Peyer's patch (tissue), 4 donors: ENCODE measurements around the gene ZBTB8A. TPM values are rescaled to one million over a fixed set of nuclear protein-coding genes. Genes with fewer than 3 reads are reported as not detected.
"Not testable (repeated sequence)": the region's sequence is repeated elsewhere in the genome, so short reads cannot be mapped to it uniquely, and the experiment has no call there.

Experiments used
- DNase-seq, 3 donors: peaks; one replicate each; pipeline ENCODE4 v3.0.0-alpha.2; 2017 to 2019
- H3K27ac ChIP-seq, 4 donors: fragments of 200-600 bp; sonication (generic); one replicate each; pipeline ENCODE4 v1.5.1; 2016 to 2019
- H3K27me3 ChIP-seq, 2 donors: fragments of 200-600 bp; sonication (generic); one replicate each; pipeline ENCODE4 v1.5.1; 2019
- H3K36me3 ChIP-seq, 3 donors: fragments of 200-600 bp; sonication (generic); one replicate each; pipeline ENCODE4 v1.5.1; 2016 to 2019
- H3K4me1 ChIP-seq, 4 donors: fragments of 200-600 bp; sonication (generic); one replicate each; pipeline ENCODE4 v1.5.1; 2016 to 2019
- H3K4me3 ChIP-seq, 4 donors: fragments of 200-600 bp; sonication (generic); 1 replicate in 3 of 4; 2 replicates in 1 of 4; pipeline ENCODE4 v1.5.1; 2016 to 2019; ENCODE audit warnings: mild to moderate bottlenecking in 1 of 4
- H3K9me3 ChIP-seq, 4 donors: fragments of 200-600 bp; sonication (generic); one replicate each; pipeline ENCODE4 v1.5.1; 2016 to 2019; ENCODE audit warnings: mild to moderate bottlenecking in 1 of 4
- POLR2A ChIP-seq, 2 donors: fragments of 450-650 bp; IDR thresholded peaks; one replicate each; pipeline ENCODE4 v1.5.1; 2017; ENCODE audit warnings: antibody characterized with exemption in 2 of 2, mild to moderate bottlenecking in 2 of 2, moderate library complexity in 2 of 2
- total RNA-seq, 4 donors: library from RNA; depleted of rRNA; stranded (reverse); fragments of >200 nt; gene quantifications; one replicate each; pipeline ENCODE4 v1.1.0, GENCODE V29; 2016
- TF ChIP-seq, protein P1 (sequence below), 6 experiments: fragments of 450-650 bp in 4 of 6; fragments of 200-600 bp in 2 of 6; sonication (generic) in 1 of 6; IDR thresholded peaks; one replicate each; pipeline ENCODE4 v1.5.1; 2017 to 2019; ENCODE audit warnings: antibody characterized with exemption in 6 of 6, mild to moderate bottlenecking in 3 of 6, moderate library complexity in 1 of 6

Gene ZBTB8A
- total RNA-seq, 4 donors from 2014 or later: 2.3 to 5.8 (median 4.7) TPM

- H3K9me3 ChIP-seq: no peaks in the 10 kb centered on the region
- TF ChIP-seq, protein P1, sequence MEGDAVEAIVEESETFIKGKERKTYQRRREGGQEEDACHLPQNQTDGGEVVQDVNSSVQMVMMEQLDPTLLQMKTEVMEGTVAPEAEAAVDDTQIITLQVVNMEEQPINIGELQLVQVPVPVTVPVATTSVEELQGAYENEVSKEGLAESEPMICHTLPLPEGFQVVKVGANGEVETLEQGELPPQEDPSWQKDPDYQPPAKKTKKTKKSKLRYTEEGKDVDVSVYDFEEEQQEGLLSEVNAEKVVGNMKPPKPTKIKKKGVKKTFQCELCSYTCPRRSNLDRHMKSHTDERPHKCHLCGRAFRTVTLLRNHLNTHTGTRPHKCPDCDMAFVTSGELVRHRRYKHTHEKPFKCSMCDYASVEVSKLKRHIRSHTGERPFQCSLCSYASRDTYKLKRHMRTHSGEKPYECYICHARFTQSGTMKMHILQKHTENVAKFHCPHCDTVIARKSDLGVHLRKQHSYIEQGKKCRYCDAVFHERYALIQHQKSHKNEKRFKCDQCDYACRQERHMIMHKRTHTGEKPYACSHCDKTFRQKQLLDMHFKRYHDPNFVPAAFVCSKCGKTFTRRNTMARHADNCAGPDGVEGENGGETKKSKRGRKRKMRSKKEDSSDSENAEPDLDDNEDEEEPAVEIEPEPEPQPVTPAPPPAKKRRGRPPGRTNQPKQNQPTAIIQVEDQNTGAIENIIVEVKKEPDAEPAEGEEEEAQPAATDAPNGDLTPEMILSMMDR (IDR thresholded peaks at IDR 0.05): no peak
- TF ChIP-seq POLR2A (IDR thresholded peaks at IDR 0.05): no peak
- DNase-seq: no peak
- no peaks in the 10 kb centered on the region for H3K4me1 ChIP-seq
- no peak overlapping the region for H3K27ac ChIP-seq
- H3K4me3 ChIP-seq: no peak overlapping the region
- H3K36me3 ChIP-seq: peaks cover 0 to 15% (median 0%) of the 10 kb centered on the region in 3 donors
- H3K27me3 ChIP-seq: no peaks in the 10 kb centered on the region
Measured at GRCh38 chr1:32554288-32554687, 15.1 kb downstream of the ZBTB8A start.

DNA sequence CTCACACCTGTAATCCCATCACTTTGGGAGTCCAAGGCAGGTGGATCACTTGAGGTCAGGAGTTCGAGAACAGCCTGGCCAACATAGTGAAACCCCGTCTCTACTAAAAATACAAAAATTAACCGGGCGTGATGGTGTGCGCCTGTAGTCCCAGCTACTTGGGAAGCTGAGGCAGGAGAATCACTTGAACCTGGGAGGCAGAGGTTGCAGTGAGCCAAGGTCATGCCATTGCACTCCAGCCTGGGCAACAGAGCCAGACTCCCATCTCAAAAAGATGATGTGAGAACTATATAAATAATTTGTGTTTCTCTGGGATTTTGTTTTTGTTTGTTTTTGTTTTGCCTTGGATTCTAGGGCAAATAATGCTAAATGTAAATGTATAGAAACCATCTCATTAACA lies 17.8 kb downstream of the ZBTB8A start:
- H3K27me3 ChIP-seq, H3K4me3 ChIP-seq, H3K4me1 ChIP-seq, DNase-seq, H3K27ac ChIP-seq, H3K9me3 ChIP-seq: not testable (repeated sequence)
- peaks cover 0 to 15% (median 0%) of the 10 kb centered on the region in 3 donors for H3K36me3 ChIP-seq

DNA sequence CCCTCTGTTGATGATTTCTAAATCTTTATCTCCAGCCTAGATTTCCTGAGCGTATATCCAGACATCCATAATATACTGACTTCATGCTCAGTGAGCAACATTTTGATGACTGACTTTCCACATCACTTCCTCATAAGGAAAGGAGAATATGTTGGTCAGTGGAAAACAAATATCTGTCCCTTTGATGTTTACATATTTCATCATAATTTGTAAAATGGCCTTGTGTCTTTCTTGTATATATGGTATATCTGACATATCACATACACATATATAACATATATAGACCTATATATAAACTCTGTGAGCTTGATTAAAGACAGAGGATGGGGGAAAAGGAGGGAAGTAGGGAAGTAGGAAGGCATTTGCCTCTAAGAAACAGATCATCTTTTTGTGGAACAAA lies 18.6 kb downstream of the ZBTB8A start:
- Histone ChIP-seq H3K36me3 (peaks cover 0 to 15% (median 0%) of the 10 kb centered on the region in 3 donors), H3K27ac (no peak overlapping the region)

GRCh38 chr1:32568929-32569328 lies 29.7 kb downstream of the ZBTB8A start:
- Histone ChIP-seq H3K27me3 (no peaks in the 10 kb centered on the region), H3K27ac (no peak overlapping the region), H3K9me3 (no peaks in the 10 kb centered on the region), H3K4me3 (no peak overlapping the region), H3K36me3 (no peaks in the 10 kb centered on the region), H3K4me1 (no peaks in the 10 kb centered on the region)
- no peak for TF ChIP-seq POLR2A (IDR thresholded peaks at IDR 0.05)
- TF ChIP-seq, protein P1 (IDR thresholded peaks at IDR 0.05): no peak
- DNase-seq: no peak

More for the DNA sequence above, 18.6 kb downstream of the ZBTB8A start:
- no peaks in the 10 kb centered on the region for H3K9me3 ChIP-seq
- H3K4me1 ChIP-seq: no peaks in the 10 kb centered on the region
- TF ChIP-seq POLR2A (IDR thresholded peaks at IDR 0.05): no peak
- TF ChIP-seq, protein P1 (IDR thresholded peaks at IDR 0.05): no peak
- H3K4me3 ChIP-seq: no peak overlapping the region
- no peak for DNase-seq
- no peaks in the 10 kb centered on the region for H3K27me3 ChIP-seq

GRCh38 chr1:32580348-32581017 lies 41.3 kb downstream of the ZBTB8A start:
- H3K27ac ChIP-seq: no peak overlapping the region
- no peaks in the 10 kb centered on the region for H3K27me3 ChIP-seq
- DNase-seq: no peak
- no peaks in the 10 kb centered on the region for H3K36me3 ChIP-seq
- no peaks in the 10 kb centered on the region for H3K4me1 ChIP-seq
- H3K4me3 ChIP-seq: no peak overlapping the region
- TF ChIP-seq, protein P1 (IDR thresholded peaks at IDR 0.05): no peak
- no peak for TF ChIP-seq POLR2A (IDR thresholded peaks at IDR 0.05)
- H3K9me3 ChIP-seq: no peaks in the 10 kb centered on the region

DNA sequence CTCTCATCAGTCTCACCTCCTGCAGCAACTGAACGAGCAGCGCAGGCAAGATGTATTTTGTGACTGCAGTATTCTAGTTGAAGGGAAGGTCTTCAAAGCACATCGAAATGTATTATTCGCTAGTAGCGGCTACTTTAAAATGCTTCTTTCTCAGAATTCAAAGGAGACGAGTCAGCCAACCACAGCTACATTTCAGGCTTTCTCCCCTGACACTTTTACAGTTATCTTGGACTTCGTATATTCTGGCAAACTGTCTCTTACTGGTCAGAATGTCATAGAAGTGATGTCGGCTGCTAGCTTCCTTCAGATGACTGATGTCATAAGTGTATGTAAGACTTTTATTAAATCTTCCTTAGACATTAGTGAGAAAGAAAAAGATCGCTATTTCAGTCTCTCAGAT lies 53.7 kb downstream of the ZBTB8A start:
- Histone ChIP-seq H3K27ac (no peak overlapping the region), H3K4me3 (no peak overlapping the region), H3K36me3 (peaks cover 0 to 12% (median 0%) of the 10 kb centered on the region in 3 donors), H3K27me3 (no peaks in the 10 kb centered on the region), H3K4me1 (no peaks in the 10 kb centered on the region), H3K9me3 (no peaks in the 10 kb centered on the region)
- DNase-seq: no peak
- TF ChIP-seq, protein P1 (IDR thresholded peaks at IDR 0.05): no peak
- no peak for TF ChIP-seq POLR2A (IDR thresholded peaks at IDR 0.05)
